ENCODE results near the gene ADCK2. TPM values are rescaled to one million over a fixed set of nuclear protein-coding genes. Genes with fewer than 3 reads are reported as not detected.

ADCK2 gene
- total RNA-seq, 1 experiment from 2014 or later: 7.5 TPM

- Histone ChIP-seq H3K36me3 (ENCODE audit: insufficient read depth, low read length, poor library complexity, severe bottlenecking) (no peaks in the 10 kb centered on the region), H3K4me3 (ENCODE audit: low read depth, low read length, poor library complexity, severe bottlenecking) (no peak overlapping the region), H3K4me1 (ENCODE audit: insufficient read depth, low read length, poor library complexity, severe bottlenecking) (no peaks in the 10 kb centered on the region), H3K27me3 (replicated peaks; ENCODE audit: insufficient read depth, low read depth, low read length, poor library complexity) (no peaks in the 10 kb centered on the region), H3K9me3 (ENCODE audit: low read depth, low read length, poor library complexity, severe bottlenecking) (no peaks in the 10 kb centered on the region), H3K27ac (ENCODE audit: low read depth, low read length, poor library complexity, severe bottlenecking) (no peak overlapping the region)
- DNase-seq (ENCODE audit: low spot score): no peak
- POLR2A ChIA-PET (ENCODE audit: low non-redundant PET): no interaction called here
- intact Hi-C loops (cut with micrococcal nuclease; ENCODE audit: unreplicated experiment): no loop called here
- no TSS peak for BruUV-seq (replicated peaks)
- no peak for TF ChIP-seq CTCF (conservative IDR thresholded peaks at IDR 0.05; ENCODE audit: low read depth, low read length)
- TF ChIP-seq EZH2 (IDR thresholded peaks at IDR 0.05; ENCODE audit: borderline replicate concordance, low read depth, low read length, poor library complexity, severe bottlenecking): no peak
- CTCF ChIA-PET: no interaction called here
These were observed 8.1 kb downstream of the ADCK2 start for GRCh38 chr7:140680886-140681285.

GRCh38 chr7:140681766-140682165 is 9.0 kb downstream of the ADCK2 start:
- BruUV-seq (replicated peaks): no TSS peak
- Histone ChIP-seq H3K27ac (ENCODE audit: low read depth, low read length, poor library complexity, severe bottlenecking) (no peak overlapping the region), H3K27me3 (replicated peaks; ENCODE audit: insufficient read depth, low read depth, low read length, poor library complexity) (no peaks in the 10 kb centered on the region), H3K4me1 (ENCODE audit: insufficient read depth, low read length, poor library complexity, severe bottlenecking) (no peaks in the 10 kb centered on the region), H3K36me3 (ENCODE audit: insufficient read depth, low read length, poor library complexity, severe bottlenecking) (no peaks in the 10 kb centered on the region), H3K9me3 (ENCODE audit: low read depth, low read length, poor library complexity, severe bottlenecking) (no peaks in the 10 kb centered on the region), H3K4me3 (ENCODE audit: low read depth, low read length, poor library complexity, severe bottlenecking) (no peak overlapping the region)
- POLR2A ChIA-PET (ENCODE audit: low non-redundant PET): no interaction called here
- no peak for TF ChIP-seq CTCF (conservative IDR thresholded peaks at IDR 0.05; ENCODE audit: low read depth, low read length)
- TF ChIP-seq EZH2 (IDR thresholded peaks at IDR 0.05; ENCODE audit: borderline replicate concordance, low read depth, low read length, poor library complexity, severe bottlenecking): no peak
- intact Hi-C loops (cut with micrococcal nuclease; ENCODE audit: unreplicated experiment): no loop called here
- no peak for DNase-seq (ENCODE audit: low spot score)
- CTCF ChIA-PET: no interaction called here

GRCh38 chr7:140683657-140684056 is 10.9 kb downstream of the ADCK2 start:
- no peak for DNase-seq (ENCODE audit: low spot score)
- no TSS peak for BruUV-seq (replicated peaks)
- intact Hi-C loops (cut with micrococcal nuclease; ENCODE audit: unreplicated experiment): no loop called here
- no peaks in the 10 kb centered on the region for H3K4me1 ChIP-seq (ENCODE audit: insufficient read depth, low read length, poor library complexity, severe bottlenecking)
- POLR2A ChIA-PET (ENCODE audit: low non-redundant PET): no interaction called here
- H3K4me3 ChIP-seq (ENCODE audit: low read depth, low read length, poor library complexity, severe bottlenecking): no peak overlapping the region
- TF ChIP-seq CTCF (conservative IDR thresholded peaks at IDR 0.05; ENCODE audit: low read depth, low read length) (no peak), EZH2 (IDR thresholded peaks at IDR 0.05; ENCODE audit: borderline replicate concordance, low read depth, low read length, poor library complexity, severe bottlenecking) (no peak)
- CTCF ChIA-PET: no interaction called here
- no peaks in the 10 kb centered on the region for H3K9me3 ChIP-seq (ENCODE audit: low read depth, low read length, poor library complexity, severe bottlenecking)
- H3K27ac ChIP-seq (ENCODE audit: low read depth, low read length, poor library complexity, severe bottlenecking): no peak overlapping the region
- H3K27me3 ChIP-seq (replicated peaks; ENCODE audit: insufficient read depth, low read depth, low read length, poor library complexity): no peaks in the 10 kb centered on the region
- no peaks in the 10 kb centered on the region for H3K36me3 ChIP-seq (ENCODE audit: insufficient read depth, low read length, poor library complexity, severe bottlenecking)

Measured in A673 (cell line).